Measurements from ENCODE around the gene S100A6.
"Not testable (repeated sequence)": the region's sequence is repeated elsewhere in the genome, so short reads cannot be mapped to it uniquely, and the experiment has no call there.

S100A6 gene

DNA sequence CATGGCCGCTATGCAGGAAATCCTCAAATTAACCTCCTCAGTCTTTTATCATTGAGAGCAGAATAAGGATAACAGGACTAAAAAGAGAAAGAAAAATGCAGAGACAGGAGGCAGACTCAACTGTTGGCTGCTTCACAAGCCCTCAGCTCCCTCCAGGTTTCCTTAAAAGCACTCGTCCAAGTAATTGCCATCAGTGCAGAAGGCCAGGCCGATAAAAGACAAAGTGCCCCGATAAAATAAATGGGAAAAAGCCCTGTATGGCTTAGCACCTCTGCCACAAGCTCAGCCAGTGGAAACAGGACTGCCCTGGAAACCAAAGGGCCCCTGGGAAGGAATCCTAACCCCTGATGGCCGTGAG lies 8.1 kb downstream of the S100A6 start:
- no peak overlapping the region for H3K27ac ChIP-seq
- TF ChIP-seq, protein P1, sequence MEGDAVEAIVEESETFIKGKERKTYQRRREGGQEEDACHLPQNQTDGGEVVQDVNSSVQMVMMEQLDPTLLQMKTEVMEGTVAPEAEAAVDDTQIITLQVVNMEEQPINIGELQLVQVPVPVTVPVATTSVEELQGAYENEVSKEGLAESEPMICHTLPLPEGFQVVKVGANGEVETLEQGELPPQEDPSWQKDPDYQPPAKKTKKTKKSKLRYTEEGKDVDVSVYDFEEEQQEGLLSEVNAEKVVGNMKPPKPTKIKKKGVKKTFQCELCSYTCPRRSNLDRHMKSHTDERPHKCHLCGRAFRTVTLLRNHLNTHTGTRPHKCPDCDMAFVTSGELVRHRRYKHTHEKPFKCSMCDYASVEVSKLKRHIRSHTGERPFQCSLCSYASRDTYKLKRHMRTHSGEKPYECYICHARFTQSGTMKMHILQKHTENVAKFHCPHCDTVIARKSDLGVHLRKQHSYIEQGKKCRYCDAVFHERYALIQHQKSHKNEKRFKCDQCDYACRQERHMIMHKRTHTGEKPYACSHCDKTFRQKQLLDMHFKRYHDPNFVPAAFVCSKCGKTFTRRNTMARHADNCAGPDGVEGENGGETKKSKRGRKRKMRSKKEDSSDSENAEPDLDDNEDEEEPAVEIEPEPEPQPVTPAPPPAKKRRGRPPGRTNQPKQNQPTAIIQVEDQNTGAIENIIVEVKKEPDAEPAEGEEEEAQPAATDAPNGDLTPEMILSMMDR (conservative IDR thresholded peaks at IDR 0.05): no peak

DNA sequence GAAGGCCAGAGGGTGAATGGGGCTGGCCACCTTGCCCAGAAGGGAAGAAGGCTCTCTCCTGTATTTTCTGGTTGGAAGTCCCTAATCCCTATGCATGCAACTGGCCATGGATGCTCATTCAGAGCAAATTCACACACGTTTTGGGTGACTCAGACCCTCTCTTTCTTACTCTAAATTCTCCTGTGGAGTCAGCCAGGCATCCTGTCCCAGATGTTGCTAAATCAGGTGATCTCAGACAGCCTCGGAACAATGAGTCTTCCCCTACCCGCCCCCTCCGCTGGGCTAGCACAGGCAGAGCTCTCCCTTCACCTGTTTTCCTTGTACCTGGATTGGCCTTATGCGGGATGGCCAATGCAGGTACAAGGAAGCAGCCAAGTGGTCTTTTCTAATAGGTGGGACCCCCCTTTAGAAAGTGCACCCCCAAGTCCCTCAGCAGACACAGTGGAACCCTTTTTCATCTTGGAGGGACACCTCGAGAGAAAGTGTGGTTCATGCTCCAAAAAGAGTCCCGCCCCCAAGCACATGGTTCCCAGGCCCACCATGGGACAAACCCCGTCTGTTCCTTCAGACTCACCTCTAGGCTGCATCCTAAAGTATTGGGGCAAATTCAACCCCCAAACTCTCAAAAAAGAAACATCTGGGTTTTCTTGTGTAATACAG lies 8.6 kb downstream of the S100A6 start:
- no peak overlapping the region for H3K27ac ChIP-seq
- TF ChIP-seq, protein P1 (conservative IDR thresholded peaks at IDR 0.05): no peak

DNA sequence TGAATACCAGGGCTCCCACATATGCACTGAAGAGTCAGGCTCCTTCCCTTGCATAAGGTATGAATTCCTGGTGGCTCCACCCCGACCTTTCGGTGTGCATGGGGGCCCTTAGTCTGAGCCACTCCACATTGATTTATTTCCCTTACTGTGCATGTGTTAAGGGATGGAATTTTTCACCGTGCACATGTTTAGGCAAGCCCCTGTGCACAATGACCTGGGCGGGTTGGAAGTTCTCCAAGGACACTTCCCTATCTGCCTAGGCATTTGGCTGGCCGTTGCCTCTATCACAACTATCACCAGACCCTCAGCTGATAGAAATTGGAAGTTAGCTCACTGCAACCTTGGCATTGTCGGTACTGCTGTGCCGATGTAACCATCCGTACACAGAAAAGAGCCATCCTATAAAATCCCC lies 9.7 kb downstream of the S100A6 start:
- no peak overlapping the region for H3K27ac ChIP-seq
- TF ChIP-seq, protein P1 (conservative IDR thresholded peaks at IDR 0.05): no peak

DNA sequence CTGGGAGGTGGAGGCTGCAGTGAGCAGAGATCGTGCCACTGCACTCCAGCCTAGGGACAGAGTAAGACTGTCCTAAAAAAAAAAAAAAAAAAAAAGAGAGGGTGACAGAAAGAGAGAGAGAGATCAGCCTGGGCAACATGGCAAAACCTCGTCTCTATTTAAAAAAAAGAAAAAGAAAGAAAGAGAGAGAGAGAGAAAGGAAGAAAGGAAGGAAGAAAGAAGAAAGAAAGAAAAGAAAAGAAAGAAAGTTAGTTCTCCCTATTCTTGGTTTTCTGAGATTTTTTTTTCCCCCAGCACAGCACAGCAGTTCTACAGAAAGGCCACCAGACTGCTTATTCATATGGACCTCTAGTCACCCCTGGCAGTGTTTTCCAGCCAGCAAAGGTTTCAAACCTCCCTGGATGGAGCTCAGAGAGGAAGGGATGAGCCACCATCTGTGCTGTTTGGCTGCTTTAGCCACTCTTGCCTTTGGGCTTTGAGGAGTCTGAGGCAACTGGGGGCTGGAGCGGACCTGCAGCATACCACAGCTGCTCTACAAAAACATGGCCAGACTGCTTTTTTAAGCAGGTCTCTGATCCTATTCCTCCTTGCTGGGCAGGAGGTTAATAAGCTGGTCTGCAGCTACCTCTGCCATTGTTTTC lies 10.6 kb downstream of the S100A6 start:
- H3K27ac ChIP-seq: no peak overlapping the region
- TF ChIP-seq, protein P1 (conservative IDR thresholded peaks at IDR 0.05): no peak

DNA sequence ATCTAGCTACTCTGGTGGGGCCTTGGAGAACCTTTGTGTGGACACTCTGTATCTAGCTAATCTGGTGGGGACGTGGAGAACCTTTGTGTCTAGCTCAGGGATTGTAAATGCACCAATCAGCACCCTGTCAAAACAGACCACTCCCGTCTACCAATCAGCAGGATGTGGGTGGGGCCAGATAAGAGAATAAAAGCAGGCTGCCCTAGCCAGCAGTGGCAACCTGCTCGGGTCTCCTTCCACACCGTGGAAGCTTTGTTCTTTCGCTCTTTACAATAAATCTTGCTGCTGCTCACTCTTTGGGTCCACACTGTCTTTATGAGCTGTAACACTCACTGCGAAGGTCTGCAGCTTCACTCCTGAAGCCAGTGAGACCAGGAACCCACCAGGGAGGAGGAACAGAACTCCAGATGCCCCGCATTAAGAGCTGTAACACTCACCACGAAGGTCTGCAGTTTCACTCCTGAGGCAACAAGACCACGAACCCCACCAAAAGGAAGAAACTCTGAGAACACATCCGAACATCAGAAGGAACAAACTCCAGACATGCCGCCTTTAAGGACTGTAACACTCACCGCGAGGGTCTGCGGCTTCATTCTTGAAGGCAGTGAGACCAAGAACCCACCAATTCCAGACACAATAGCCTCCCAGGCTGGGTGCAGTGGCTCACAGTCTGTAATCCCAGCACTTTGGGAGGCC lies 13.3 kb downstream of the S100A6 start:
- not testable (repeated sequence) for H3K27ac ChIP-seq

DNA sequence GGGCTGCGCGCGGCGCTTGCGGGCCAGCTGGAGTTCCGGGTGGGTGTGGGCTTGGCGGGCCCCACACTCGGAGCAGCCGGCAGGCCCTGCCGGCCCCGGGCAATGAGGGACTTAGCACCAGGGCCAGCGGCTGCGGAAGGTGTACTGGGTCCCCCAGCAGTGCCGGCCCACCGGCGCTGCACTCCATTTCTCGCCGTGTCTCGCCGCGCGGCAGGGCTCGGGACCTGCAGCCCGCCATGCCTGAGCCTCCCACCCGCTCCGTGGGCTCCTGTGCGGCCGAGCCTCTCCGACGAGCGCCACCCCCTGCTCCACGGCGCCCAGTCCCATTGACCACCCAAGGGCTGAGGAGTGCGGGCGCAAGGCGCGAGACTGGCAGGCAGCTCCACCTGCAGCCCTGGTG lies 14.0 kb downstream of the S100A6 start:
- H3K27ac ChIP-seq: not testable (repeated sequence)

DNA sequence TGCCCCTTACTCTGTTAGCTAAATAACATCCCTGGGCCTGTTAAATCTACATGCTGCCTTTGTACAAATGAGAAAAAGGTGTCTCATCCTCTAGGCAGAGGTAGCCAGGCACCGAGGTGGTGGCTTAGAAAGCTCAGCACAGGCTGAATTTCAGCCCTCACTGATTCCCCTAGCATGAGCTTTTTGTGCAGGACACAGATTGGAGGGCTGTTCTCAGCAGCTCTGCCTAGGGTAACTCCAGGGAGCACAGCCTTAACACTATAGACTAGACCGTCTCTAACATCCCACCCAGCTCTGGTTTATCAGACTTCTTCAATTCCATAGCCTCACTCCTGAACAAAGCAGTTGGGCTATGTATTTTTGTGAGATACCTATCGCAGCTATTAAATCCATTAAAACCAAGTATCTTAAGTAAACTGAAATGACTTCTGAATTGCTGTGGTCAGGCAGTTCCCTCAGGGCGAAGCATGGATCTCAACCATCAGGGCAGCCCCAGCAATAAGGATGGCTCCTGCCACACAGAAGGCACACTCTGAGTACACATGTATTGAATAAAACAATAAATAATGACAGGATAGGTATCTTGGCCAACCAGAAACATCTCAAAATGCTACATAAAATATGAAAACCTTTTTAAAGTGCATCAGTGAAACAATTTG lies 14.8 kb downstream of the S100A6 start:
- H3K27ac ChIP-seq: no peak overlapping the region
- TF ChIP-seq, protein P1 (conservative IDR thresholded peaks at IDR 0.05): no peak

DNA sequence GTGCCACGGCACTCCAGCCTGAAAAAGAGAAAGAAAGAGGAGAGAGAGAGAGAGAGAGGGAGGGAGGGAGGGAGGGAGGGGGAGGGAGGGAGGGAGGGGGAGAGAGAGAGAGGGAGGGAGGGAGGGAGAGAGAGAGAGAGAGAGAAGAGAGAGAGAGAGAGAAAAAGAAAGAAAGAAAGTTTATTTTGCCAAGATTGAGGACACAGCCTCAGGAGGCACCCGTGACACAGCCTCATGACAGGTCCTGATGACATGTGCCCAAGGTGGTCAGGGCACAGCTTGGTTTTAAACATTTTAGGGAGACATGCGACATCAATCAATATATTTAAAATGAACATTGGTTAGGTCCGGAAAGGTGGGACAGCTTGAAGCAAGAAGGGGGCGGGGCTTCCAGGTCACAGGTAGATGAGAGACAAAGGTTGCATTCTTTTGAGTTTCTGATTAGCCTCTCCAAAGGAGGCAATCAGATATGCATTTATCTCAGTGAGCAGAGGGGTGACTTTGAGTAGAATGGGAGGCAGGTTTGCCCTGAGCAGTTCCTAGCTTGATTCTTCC lies 15.6 kb downstream of the S100A6 start:
- H3K27ac ChIP-seq: not testable (repeated sequence)
